Stimulated activated CD8-positive, alpha-beta memory T cell treated with anti-CD3 and anti-CD28 coated beads, Interleukin-4, amount 100 ng/mL, for 24 hours (primary cell): ENCODE data around the gene ALOXE3.

Experiments
- DNase-seq: peaks from one replicate; pipeline ENCODE4 v3.0.0-alpha.2; 2020; ENCODE audit warnings: low read depth

The ALOXE3 gene

DNA sequence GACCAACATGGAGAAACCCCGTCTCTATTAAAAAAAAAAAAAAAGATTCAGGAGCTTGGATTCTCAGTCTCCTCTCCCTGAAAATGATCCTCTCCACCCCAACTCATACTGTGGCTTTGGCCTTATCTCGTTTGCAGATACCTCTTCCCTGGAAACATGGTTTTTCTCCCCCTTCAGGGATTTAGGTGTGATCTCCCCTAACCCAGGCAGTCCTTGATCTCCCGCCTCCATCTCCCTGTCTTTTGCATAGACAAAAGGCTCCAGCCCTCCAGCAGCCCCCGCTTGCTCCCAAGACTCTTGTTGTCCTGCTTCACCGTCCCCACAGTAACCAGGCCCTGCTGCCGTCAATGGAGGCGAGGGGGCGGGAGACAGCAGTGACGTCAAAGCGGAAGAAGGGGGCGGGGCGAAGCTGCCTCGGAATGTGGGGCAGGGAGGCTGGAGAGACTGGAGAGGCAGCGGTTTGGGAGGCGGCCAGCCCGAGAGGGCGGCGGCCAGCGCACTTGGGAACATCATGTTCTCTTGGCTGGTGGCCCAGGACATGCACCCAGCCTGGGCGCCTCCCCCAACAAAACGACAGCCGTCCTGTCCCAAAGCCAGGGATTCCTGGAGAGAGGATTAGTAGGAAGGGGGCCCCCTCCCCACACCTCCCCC, 35.8 kb upstream of the ALOXE3 start:
- peak; percentile 68 for DNase-seq

DNA sequence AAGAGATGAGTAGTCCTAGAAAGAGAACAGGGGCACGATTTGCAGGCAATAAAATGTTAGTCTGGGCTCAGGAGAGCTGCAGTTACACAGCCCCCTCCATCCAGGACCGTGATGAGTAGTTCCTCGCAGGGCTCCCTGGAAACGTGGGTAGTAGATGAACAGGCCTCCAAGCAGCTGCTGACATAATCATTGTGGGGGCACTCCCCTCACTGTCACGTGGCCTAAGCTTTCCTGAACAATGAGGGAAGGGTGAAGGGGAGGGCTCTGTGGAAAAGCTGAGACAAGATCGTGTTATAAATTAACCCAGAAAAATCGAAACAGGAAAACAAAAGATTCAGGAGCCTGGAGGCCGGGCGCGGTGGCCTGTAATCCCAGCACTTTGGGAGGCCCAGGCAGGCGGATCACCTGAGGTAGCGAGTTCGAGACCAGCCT, 35.2 kb upstream of the ALOXE3 start:
- DNase-seq = no peak

DNA sequence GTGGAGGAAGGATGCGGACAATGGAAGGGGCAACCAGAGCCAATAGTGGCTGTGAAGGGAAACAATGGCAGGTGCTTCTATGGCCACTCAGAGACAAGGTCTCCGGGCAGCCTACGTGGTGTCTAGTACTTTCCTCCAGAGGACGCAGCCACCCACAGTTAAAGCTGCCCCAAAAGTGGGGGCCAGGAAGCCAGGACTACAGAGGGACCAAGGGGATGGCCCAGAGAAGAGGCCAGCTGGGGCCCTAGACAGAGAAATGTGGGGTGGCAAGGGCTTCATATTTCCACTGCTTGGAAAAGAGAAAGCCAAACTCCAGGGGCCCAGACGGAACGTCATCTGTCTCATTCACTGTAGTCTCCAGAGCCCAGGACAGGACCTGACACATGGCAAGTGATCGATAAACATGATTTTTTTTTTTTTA, 34.7 kb upstream of the ALOXE3 start:
- DNase-seq = no peak

DNA sequence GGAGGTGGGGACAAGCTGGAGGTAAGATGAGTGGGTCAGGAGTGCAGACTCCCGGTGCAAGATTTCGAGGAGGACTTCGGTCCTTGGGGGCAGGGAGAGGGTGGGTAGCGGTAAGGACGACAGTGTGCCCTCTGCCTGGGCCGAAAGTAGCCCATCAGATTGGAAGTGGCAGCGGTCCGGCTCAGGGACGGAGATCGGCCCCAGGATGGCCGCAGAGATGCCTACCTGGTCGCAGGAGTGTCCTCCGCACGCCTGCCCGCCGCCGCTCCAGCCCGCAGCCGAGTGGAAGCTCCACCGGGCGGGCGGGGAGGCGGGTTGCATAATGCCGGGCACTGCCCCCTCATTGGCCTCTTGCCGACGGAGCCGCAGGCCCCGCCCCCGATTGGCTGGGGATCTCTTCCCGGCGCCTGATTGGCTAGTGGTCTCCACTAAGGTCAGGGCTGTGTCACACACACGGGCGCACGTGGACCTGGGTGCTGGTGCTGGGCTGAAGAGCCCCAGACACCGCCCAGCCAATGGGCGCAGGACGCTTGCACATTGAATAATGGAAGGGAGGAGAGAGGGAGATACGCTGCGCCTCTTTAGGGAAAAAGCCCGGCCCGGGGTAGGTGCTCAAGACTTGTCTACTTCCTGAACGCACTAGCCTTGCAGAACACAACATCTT, 33.9 kb upstream of the ALOXE3 start, which contains the start of gene PER1:
Gene PER1 (minus strand): TSS at position 293 of the 664 bp plus-strand sequence. CDS start 1,698 bp downstream, outside the sequence.
- DNase-seq = peak; percentile 79

DNA sequence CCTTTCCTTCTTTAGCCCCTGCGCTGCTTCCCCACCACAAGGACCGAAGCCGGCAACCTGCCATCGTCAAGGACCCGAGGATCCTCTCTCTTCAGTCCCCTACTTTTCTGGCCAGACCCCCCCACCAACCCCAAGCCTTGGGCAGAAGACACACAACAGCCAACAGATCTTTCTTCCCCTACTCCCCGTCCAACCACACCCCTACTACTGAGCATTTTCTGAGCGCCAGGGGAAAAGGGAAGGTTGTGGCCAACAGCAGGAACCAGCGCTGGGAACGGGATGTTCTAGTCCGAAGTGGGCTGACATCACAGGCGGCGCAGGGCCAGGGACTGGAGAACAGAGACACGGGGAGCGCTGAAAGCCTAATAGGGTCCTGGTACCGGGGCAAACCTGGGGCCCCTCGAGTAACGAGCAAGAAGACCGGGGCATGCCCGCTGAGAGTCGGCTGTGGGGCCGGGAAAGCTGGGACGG, 33.4 kb upstream of the ALOXE3 start:
- DNase-seq = no peak

DNA sequence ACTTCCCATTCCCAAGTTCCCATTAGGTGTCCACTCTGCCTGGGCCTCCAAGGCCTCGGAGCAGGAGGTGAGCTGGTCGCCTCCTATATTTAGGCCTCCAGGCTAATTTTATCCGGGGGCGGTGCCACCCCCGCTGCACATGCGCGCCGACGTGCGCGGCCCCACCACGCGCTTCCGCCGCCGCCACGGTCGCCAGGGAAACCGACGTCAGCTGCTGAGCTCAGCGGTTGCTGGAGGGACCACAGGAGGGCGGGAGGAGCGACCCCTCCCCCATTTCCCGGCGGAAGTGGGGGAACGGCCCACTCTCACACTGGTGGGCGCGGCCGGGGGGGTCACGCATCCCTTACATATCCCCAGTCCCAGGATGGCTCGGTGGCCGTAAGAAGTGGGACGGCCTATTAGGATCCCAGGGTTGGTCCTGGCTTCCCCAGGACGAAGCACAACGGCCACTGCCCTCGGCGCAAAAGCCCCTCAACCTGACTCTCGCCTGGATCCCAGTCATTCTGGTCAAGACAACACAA, 32.9 kb upstream of the ALOXE3 start:
- DNase-seq = peak; percentile 83

DNA sequence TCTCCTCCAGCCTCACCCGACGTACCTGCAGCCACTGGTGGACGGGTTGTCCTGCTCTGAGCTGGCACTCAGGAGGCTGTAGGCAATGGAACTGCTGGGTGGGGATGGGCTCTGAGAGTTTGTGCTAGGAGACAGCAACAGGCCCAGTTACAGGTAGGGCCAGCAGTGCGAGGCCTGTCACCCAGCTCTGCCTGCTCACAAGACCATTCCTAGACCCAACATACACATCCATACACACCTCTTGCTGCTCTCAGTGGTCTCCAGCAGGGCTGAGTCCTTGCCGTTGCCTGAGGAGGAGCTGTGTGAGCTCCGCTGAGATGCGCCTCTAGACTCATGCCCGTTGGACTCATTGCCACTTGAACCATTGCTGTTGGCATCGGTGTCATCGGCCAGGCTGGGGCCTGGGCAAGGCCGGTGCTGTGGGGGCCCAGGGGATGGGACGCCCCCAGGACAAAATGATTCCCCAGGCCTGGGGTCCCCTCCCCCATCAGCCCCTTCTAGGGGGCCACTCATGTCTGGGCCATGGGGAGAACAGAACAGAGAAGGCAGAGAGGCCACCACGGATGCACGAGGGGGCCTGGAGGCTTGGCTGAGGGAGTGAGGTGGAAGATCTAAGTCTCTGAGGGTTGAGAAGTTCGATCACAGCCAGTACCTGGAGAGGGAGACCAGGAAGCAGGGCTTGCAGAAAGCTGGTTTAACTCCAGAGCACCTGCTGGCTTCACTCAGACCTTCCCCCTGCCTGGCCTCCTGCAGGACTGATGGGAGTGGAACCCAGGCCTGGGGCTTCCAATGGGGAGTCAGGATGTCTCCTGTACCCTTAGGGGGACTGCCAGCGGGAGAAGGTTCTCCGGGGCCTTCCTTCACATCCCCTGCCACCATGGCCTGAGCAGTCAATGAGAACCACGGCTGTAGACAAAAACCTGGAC, 32.1 kb upstream of the ALOXE3 start:
- DNase-seq = no peak

DNA sequence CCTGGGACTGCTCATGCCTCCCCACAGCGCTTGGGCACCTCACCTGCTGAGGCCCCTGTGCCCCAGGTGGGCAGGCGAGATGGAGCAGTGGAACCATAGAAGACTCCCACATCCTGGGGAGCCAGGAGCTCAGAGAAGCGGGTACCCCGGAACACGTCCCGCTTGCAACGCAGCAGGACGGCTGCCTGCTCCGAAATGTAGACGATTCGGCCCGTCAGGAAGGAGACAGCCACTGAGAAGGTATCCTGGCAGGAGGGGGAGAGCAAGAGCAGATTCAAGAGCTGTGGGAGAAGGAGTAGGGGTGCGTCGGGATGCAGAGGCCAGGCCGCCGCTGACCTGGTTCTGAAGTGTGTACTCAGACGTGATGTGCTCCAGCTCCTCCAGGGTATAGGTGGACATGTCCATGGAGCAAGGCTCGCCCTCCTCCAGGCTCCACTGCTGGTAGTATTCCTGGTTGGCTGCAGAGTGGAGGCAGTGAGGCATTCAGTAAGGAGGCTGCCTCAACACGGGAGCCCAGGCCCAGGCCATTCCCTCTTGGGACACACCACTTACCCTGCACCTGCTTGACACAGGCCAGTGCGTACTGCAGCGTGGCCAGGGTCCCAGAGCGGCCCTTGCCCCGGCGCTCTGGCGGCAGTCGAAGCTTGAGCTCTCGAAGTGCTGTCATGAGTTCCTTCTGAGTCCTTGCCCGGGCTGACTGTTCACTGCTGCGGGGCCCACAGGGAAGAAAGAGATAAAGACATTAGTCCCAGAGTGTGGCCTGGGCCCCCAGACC, 31.3 kb upstream of the ALOXE3 start:
- DNase-seq = no peak

DNA sequence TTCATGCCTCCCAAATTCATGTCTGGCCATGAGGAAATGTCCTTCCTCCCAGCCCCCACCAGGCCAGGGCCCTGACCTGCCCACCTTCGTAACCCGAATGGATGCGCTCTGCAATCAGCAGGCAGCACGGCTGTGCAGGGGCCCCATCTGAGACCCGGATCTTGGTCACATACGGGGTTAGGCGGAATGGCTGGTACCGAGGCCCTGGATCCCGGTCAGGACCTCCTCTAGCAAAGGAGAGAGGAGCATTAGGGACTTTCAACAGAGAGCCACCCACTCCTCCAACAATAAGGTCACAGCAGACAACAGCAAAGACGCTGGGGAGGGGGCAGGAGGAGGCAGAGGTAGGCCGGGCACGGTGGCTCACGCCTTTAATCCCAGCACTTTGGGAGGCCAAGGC, 30.2 kb upstream of the ALOXE3 start:
- DNase-seq = no peak

DNA sequence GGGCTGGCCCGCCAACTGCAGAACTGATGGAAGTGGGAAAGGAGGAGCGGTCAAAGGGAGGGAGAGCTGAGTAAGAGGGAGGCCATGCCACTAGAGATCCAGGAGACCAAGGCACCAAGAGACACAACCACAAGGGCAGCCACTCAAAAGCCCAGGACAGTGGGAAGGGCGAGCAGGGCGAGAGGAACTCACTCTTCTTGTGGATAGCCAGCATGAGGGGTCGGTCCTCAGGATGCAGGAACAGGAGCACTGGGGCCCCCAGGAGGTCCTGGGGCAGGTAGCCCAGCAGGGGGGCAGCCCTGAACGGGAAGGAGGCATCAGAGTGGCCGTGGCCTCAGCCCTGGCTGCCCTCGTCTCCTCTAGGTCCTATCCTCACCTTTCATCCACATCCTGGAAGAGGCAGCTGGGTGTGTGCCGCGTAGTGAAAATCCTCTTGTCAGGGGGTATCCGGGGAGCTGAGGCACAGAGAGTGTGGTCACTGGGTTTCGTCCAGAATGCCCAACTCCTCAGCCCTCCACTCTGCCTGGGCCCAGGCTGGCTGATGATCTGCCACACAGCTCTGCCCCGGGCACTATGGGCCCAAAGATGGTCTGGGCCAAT, 29.6 kb upstream of the ALOXE3 start:
- no peak for DNase-seq

DNA sequence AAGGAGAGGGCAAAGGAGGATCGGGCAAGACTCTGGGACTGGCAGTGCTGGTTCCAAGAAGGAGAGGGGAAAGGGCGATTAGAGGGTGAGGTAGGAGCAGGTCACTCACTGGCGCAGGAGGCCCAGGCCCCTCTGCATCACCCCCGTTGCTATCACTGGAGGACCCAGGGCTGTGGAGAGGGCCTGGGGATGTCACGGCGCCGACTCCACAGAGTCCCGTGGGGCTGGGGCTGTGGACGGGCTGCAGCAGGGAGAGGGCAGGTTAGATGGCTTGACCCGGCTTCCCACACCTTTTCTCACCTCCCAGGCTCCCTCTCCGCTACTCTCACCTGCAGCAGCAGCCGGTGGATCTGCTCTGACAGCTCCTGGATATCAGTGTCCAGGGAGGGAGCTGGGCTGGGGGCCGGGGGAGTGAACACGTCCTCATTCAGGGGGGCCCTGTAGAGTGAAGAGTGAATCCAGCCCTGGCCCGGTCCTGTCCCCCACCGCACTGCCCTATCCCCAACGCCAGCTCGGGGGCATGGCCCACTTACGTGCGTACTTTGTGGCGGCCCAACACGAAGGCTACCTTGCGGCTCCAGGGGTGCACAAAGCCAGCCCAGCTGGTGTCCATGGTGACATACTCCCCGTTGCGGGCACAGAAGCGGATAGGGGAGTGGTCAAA, 29.0 kb upstream of the ALOXE3 start:
- no peak for DNase-seq

DNA sequence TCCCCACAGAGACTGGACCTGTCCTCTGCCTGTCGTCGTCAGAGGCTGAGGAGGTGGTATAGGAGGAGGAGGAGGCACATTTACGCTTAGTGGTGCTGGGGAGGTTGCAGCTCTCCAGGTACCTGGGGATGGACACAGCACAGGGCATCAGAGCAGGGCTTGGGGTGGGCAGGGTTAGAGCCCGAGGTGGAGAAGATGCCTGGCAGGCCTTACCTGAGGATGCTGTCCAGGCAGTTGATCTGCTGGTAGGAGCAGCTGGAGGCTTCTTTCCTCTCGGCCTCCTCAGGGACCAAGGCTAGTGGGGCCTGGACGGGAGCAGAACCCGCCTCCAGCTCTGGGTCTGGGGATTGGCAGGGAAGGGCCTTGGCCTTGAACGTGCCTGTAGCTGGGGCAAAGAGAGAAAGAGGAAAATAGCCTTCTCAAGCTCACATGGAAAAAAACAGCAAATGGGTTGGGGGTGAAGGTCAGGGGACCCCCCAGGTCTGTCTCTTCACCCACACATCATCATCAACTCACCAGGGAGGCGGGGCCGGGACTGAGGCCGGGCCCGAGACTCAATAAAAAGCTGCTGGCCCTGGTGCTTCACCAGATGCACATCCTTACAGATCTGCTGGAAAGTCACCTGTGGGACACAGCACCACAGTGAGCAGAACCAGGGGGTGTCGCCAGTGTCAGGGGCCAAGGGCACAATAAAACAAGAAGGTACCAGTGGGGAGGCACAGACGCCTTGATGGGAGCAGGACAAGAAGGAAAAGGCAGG, 28.2 kb upstream of the ALOXE3 start:
- DNase-seq = no peak

DNA sequence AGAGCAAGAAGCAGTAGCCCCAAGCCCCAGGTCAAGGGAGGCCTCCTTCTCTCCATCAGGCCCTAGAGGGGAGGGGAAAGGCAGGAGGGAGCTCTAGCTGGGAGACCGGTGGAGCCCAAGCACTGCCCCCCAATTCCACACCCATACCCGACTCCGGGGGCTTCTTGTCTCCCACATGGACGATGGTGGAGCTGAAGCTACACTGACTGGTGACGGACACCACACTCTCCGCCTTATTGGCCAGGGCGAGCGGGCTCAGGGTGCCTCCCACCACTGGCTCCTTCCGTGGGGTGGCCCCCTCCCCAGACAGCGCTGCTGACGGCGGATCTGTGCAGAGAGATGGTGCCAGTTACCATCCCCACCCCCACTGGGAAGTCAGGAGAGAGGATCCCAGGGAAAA, 27.5 kb upstream of the ALOXE3 start:
- DNase-seq = no peak

DNA sequence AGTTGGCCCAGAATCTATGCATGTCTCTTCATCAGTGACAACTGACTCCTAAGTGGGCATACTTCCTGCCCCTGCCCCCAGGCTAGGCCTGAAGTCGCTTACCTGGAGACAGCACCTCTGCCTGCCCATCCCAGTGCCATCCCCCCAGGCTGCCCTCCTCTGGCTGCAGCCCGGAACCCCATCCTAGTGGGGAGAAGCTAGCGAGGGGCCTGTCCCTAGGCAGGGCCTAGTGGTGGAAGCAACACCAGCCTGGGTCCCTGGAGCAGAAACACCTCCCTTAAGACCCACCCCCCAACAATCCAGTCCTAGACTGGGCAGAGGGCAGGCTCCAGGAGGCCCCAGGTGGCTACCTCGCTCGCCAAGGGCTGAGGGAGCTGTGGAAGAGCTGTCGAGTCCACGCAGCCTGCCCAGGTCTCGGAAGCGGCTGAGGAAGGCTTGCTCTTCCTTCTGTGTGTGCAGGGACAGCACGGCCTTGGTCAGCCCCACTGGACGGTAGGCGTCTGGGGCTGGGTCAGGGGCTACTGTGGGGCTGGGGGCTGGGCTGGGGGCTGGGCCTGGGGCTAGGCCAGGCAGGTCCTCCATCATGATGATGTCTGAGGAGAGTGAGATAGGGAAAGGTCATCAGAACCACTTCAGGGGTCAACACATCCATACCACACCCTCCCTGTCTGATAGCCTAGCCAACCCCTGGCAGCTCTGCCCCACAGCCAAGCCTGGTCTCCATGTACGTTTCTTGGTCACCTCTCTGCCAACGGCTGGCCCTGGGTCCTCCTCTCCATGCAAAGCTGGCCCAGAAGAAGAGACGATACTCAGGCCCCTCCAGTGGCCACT, 26.3 kb upstream of the ALOXE3 start:
- no peak for DNase-seq

DNA sequence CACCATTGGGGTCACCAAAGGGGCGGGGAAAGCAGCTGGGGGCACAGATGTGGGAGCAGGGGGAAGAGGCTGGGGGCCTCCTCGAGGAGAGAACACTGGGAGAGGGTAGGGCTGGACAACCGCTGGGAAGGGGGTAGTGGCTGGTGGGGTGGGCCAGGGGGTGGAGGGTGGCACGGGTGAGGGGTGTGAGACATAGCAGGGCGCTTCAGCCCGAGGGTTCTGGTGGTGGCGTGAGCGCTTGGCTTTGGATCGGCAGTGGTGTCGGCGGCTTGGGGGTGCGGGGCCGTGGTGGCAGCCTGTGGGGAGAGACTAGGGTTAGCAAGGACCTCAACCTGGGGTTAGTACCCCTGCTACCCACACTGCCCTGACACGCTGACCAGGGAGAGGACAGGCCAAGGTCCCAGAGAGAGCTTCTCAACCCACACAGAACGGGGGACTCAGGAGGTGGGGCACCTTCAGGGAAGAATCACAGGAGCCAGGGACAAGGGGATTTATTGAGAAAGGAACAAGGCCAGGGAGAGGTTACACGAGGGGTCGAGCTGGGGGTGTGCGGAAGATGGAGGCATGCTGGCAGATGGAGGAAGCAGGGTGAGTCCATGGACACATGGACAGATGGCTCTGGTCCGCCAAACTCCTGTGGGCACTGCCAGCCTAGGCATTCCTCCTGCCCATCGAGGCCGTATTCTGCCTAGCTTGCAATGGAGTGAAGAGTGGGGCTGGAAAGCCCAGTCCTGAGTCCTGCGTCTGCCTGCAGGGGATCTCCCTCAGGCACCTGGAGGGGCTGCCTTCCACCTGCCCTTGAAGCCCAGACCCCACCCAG, 25.5 kb upstream of the ALOXE3 start:
- no peak for DNase-seq

DNA sequence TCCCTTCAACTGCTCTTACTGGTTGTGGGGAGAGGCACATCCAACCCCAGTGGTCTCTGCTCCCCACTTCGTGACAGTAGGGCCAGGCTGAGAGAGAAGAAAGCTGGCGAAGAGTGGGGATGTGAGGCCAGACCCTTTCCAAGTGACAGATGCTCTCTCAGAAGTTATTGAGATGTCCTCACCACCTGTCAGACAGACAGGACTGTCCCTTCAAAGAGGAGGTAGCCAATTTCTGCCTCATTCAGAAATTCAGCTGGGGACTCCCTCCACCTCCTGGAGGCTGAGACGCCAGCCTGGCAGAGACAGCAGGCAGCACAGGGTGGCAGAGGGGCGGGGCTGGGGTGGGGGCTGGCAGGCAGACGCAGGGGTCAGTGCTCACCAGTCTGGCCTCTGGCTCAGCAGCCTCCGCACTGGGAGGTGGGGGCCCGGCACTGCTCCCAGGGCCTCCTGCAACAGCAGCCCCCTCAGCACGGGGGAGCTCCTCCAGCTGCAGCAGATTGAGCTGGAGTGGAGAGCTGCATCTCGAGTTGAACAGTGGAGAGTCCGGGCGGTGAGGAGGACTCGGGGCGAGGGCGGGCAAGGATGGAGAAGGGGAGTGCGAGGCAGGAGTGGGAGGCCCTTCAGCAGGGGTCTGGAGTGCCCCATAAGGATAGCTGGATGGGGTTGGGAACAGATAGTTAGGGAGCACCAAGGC, 24.7 kb upstream of the ALOXE3 start:
- DNase-seq = no peak

DNA sequence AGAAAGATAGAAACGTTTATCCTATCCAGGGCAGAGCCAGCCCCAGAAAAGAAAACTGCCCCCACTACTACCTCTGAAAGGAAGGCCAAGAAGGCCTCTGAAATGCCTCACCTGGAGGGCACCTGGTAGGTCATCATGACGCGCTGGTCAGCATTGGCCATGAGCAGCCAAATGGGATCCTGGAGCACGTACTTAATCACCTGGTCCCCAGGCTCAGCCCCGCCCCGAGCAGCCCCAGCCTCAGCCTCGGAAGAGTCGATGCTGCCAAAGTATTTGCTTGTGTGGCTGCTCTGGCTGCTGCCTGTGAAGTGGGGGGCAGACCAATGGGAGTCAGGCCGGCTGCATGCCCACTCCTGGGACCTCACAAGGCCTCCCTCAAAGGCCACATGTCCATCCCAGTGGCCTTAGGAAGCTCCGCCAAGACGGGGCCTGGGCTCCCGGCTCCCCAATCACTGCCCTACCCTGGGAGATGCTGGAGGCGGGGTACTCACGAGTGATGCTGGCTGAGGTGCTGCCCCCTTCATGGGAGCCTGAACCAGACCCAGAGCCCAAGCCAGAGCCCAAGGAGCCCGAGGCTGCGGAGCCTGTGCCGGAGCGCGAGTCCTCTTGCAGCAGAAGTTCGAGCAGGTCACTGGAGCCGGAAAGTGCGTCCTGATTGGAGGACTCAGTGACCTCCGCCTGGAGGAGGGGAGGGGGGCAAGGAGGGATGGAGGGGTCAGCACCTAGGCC, 24.0 kb upstream of the ALOXE3 start:
- no peak for DNase-seq
